WERI-Rb-1 (cell line): Measurements from ENCODE around the gene ZNF597.

ENCODE experiments used
- DNase-seq: peaks from one replicate; pipeline ENCODE4 v3.0.0-alpha.2; 2020
- H3K27ac ChIP-seq: fragments of 250-450 bp; sonication (Bioruptor Pico); 2 replicates; pipeline ENCODE4 v1.5.1; 2020; ENCODE audit warnings: mild to moderate bottlenecking, moderate library complexity
- H3K27me3 ChIP-seq: fragments of 250-450 bp; sonication (Bioruptor Pico); 2 replicates; pipeline ENCODE4 v1.5.1; 2021; ENCODE audit warnings: mild to moderate bottlenecking, low read depth, moderate library complexity; ENCODE audit not compliant: insufficient read depth, severe bottlenecking
- H3K36me3 ChIP-seq: fragments of 250-450 bp; sonication (Bioruptor Pico); 2 replicates; pipeline ENCODE4 v1.5.1; 2020; ENCODE audit warnings: mild to moderate bottlenecking, moderate library complexity
- H3K4me3 ChIP-seq: 2 replicates; pipeline ENCODE4 v1.5.1; 2011; ENCODE audit warnings: low read depth, mild to moderate bottlenecking, control low read depth, low read length
- H3K9me3 ChIP-seq: fragments of 250-450 bp; sonication (Bioruptor Pico); 2 replicates; pipeline ENCODE4 v1.5.1; 2021; ENCODE audit warnings: mild to moderate bottlenecking, moderate library complexity; ENCODE audit not compliant: severe bottlenecking
- TF ChIP-seq, protein P1 (sequence below): IDR thresholded peaks from 2 replicates; pipeline ENCODE4 v1.5.1; 2011; ENCODE audit warnings: low read depth, mild to moderate bottlenecking, control low read depth, inconsistent platforms, low read length

The ZNF597 gene

DNA sequence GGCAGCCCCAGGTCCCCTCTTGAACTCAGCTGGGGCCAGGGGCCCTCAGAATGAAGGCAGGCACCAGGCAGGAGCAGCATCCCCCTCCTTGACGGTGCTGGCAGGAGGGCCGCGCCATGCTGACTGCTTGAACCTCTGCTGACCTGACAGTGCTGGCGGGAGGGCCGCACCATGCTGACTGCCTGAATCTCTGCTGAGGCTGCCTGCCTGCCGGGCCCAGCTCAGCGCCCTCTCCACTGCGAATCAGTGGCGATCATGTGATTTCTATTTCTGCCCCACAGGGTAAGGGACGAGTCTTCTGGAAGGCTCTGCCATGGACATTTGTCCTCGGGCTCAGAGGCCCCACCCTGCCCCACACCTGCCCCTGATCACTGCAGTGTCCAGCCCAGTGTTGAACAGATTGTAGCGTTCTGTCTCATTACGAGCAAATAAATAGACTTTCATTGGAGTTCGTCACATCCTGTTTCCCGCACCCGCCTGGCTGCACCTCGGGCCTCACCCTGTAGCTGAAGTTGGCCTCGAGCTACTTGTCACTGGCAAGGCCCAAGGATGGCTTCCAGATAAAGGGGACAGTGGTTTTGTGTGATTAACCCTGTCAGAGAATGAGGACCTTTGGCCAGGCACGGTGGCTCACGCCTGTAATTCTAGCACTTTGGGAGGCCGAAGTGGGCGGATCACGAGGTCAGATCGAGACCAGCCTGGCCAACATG lies 43.4 kb upstream of the ZNF597 start:
- TF ChIP-seq, protein P1, sequence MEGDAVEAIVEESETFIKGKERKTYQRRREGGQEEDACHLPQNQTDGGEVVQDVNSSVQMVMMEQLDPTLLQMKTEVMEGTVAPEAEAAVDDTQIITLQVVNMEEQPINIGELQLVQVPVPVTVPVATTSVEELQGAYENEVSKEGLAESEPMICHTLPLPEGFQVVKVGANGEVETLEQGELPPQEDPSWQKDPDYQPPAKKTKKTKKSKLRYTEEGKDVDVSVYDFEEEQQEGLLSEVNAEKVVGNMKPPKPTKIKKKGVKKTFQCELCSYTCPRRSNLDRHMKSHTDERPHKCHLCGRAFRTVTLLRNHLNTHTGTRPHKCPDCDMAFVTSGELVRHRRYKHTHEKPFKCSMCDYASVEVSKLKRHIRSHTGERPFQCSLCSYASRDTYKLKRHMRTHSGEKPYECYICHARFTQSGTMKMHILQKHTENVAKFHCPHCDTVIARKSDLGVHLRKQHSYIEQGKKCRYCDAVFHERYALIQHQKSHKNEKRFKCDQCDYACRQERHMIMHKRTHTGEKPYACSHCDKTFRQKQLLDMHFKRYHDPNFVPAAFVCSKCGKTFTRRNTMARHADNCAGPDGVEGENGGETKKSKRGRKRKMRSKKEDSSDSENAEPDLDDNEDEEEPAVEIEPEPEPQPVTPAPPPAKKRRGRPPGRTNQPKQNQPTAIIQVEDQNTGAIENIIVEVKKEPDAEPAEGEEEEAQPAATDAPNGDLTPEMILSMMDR = no peak
- Histone ChIP-seq H3K27ac (no peak overlapping the region), H3K36me3 (peaks cover 55% of the 10 kb centered on the region), H3K9me3 (no peaks in the 10 kb centered on the region), H3K4me3 (no peak overlapping the region), H3K27me3 (no peaks in the 10 kb centered on the region)
- DNase-seq = no peak

DNA sequence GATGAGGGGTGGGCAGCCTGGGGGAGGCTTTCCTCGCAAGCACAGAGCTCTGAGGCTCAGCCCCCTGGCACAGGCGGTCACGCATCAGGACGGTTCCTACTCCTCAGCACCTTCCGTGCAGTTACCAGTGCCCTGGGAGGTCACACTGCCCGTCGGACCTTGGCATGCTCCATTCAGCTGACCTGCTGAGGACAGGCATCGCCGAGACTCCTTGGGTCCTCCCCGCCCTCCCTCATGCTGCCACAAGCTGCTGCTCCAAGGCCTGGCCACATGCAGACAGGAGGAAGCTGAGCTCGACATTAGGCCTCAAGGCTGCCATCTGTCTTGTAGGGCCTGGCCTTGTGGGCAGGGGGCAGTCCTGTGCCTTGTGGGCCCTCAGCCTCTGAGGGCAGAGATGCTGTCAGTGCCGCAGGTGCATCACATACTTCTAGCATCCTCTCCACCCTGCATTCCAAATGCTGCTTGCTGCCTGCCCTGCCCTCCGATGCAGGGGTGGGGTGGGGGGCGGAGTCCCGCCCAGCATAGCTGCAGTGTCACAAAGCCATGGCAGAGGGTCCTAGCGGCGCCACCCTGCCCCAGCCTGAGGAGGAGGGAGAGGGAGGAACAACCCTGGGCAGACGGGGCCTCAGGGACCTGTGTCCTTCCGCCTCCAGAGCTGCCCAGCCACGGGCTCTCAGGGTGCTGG lies 42.7 kb upstream of the ZNF597 start:
- peak overlapping the region; percentile 65 for H3K27ac ChIP-seq
- TF ChIP-seq, protein P1 = peak; percentile 79
- H3K4me3 ChIP-seq = no peak overlapping the region
- no peaks in the 10 kb centered on the region for H3K9me3 ChIP-seq
- DNase-seq = peak; percentile 80
- no peaks in the 10 kb centered on the region for H3K27me3 ChIP-seq
- H3K36me3 ChIP-seq = peaks cover 60% of the 10 kb centered on the region

- TF ChIP-seq, protein P1 = no peak
- Histone ChIP-seq H3K36me3 (peaks cover 61% of the 10 kb centered on the region), H3K27me3 (no peaks in the 10 kb centered on the region), H3K4me3 (no peak overlapping the region), H3K9me3 (no peaks in the 10 kb centered on the region), H3K27ac (peak overlapping the region; percentile 65)
- DNase-seq = no peak
Measured at GRCh38 chr16:3485097-3485745, 41.9 kb upstream of the ZNF597 start.

- Histone ChIP-seq H3K4me3 (no peak overlapping the region), H3K36me3 (peaks cover 68% of the 10 kb centered on the region), H3K9me3 (no peaks in the 10 kb centered on the region), H3K27me3 (no peaks in the 10 kb centered on the region), H3K27ac (peak overlapping the region; percentile 65)
- TF ChIP-seq, protein P1 = no peak
- peak; percentile 88 for DNase-seq
Measured at GRCh38 chr16:3484318-3485096, 41.2 kb upstream of the ZNF597 start.

- DNase-seq = no peak
- TF ChIP-seq, protein P1 = peak; percentile 49
- H3K36me3 ChIP-seq = peaks cover 71% of the 10 kb centered on the region
- H3K27me3 ChIP-seq = no peaks in the 10 kb centered on the region
- peak overlapping the region; percentile 65 for H3K27ac ChIP-seq
- no peak overlapping the region for H3K4me3 ChIP-seq
- no peaks in the 10 kb centered on the region for H3K9me3 ChIP-seq
Measured at GRCh38 chr16:3482659-3483241, 39.4 kb upstream of the ZNF597 start.
